H4 (cell line): ENCODE measurements around the gene ZMIZ1. TPM values are rescaled to one million over a fixed set of nuclear protein-coding genes. Genes with fewer than 3 reads are reported as not detected.

Source experiments
- DNase-seq: peaks from one replicate; pipeline ENCODE4 v3.0.0-alpha.2; 2015; ENCODE audit warnings: low spot score
- total RNA-seq: library from RNA; depleted of rRNA; stranded (reverse); fragments of >200 nt; shearing (Covaris generic); gene quantifications from 2 replicates; pipeline ENCODE4 v1.2.3, GENCODE V29; 2014

Gene ZMIZ1
- total RNA-seq, 1 experiment from 2014 or later: 10.9 TPM

GRCh38 chr10:79097021-79097872 is 28.5 kb downstream of the ZMIZ1 start:
- no peak for DNase-seq

GRCh38 chr10:79098061-79098460 is 29.3 kb downstream of the ZMIZ1 start:
- no peak for DNase-seq

- no peak for DNase-seq
Measured at GRCh38 chr10:79098596-79099015, 29.8 kb downstream of the ZMIZ1 start.

- DNase-seq: no peak
Measured at GRCh38 chr10:79099898-79100448, 31.2 kb downstream of the ZMIZ1 start.

GRCh38 chr10:79100771-79101170 is 32.0 kb downstream of the ZMIZ1 start:
- no peak for DNase-seq

GRCh38 chr10:79101560-79102497 is 33.1 kb downstream of the ZMIZ1 start:
- DNase-seq: peak; percentile 72

GRCh38 chr10:79102498-79102874 is 33.7 kb downstream of the ZMIZ1 start:
- DNase-seq: no peak

- DNase-seq: no peak
Measured at GRCh38 chr10:79103129-79103528, 34.4 kb downstream of the ZMIZ1 start.

- no peak for DNase-seq
Measured at GRCh38 chr10:79103585-79103984, 34.8 kb downstream of the ZMIZ1 start.

GRCh38 chr10:79105150-79105739 is 36.5 kb downstream of the ZMIZ1 start:
- no peak for DNase-seq

GRCh38 chr10:79105818-79106217 is 37.1 kb downstream of the ZMIZ1 start:
- no peak for DNase-seq

GRCh38 chr10:79106256-79107050 is 37.7 kb downstream of the ZMIZ1 start:
- DNase-seq: no peak

GRCh38 chr10:79107736-79108264 is 39.0 kb downstream of the ZMIZ1 start:
- no peak for DNase-seq

- no peak for DNase-seq
Measured at GRCh38 chr10:79108728-79109127, 40.0 kb downstream of the ZMIZ1 start.

GRCh38 chr10:79111427-79111826 is 42.7 kb downstream of the ZMIZ1 start:
- no peak for DNase-seq

GRCh38 chr10:79111846-79112614 is 43.3 kb downstream of the ZMIZ1 start:
- DNase-seq: no peak

- peak; percentile 72 for DNase-seq
Measured at GRCh38 chr10:79112881-79113431, 44.2 kb downstream of the ZMIZ1 start.

GRCh38 chr10:79113827-79114226 is 45.1 kb downstream of the ZMIZ1 start:
- no peak for DNase-seq

- no peak for DNase-seq
Measured at GRCh38 chr10:79115302-79115701, 46.5 kb downstream of the ZMIZ1 start.

- DNase-seq: no peak
Measured at GRCh38 chr10:79116368-79116767, 47.6 kb downstream of the ZMIZ1 start.
